ENCODE measurements around the gene LRRK1.
A peak's percentile ranks its signal among the peaks of the same experiment; 100 is the strongest.

LRRK1 gene

GRCh38 chr15:101087172-101087769, 168.1 kb downstream of the LRRK1 start:
- H3K4me3 ChIP-seq (ENCODE audit: low read depth, low read length) = no peak overlapping the region
- ChIA-PET CTCF (interaction anchor here (0.8 to 13.0 kb wide), 10 partner anchors 17 to 175 kb away, joined by 3 to 278 read pairs (median 10); partner anchors contain the start of gene CHSY1), POLR2A (no interaction called here)
- TF ChIP-seq CTCF (IDR thresholded peaks at IDR 0.05; ENCODE audit: insufficient read depth, low read length, missing control alignments) = no peak
- DNase-seq (ENCODE audit: low read depth, low spot score) = no peak

GRCh38 chr15:101088271-101088670, 169.1 kb downstream of the LRRK1 start:
- H3K4me3 ChIP-seq (ENCODE audit: low read depth, low read length) = no peak overlapping the region
- no peak for TF ChIP-seq CTCF (IDR thresholded peaks at IDR 0.05; ENCODE audit: insufficient read depth, low read length, missing control alignments)
- ChIA-PET POLR2A (no interaction called here), CTCF (interaction anchor here (0.5 to 13.0 kb wide), 30 partner anchors 9 to 205 kb away, joined by 3 to 278 read pairs (median 4); partner anchors contain the start of gene CHSY1)
- no peak for DNase-seq (ENCODE audit: low read depth, low spot score)

- CTCF ChIA-PET = interaction anchor here (0.5 to 13.0 kb wide), 36 partner anchors 9 to 205 kb away, joined by 3 to 278 read pairs (median 4); partner anchors contain the start of gene CHSY1
- POLR2A ChIA-PET = no interaction called here
Measured at GRCh38 chr15:101088788-101089578, 169.8 kb downstream of the LRRK1 start.

GRCh38 chr15:101089579-101090427, 170.6 kb downstream of the LRRK1 start:
- CTCF ChIA-PET = interaction anchor here (0.6 to 13.0 kb wide), 22 partner anchors 12 to 186 kb away, joined by 3 to 278 read pairs (median 4); partner anchors contain the start of gene CHSY1
- no peak overlapping the region for H3K4me3 ChIP-seq (ENCODE audit: low read depth, low read length)
- POLR2A ChIA-PET = interaction anchor here (0.7 kb wide), 1 partner anchor 162 kb away, joined by 3 read pairs; the partner anchor contains the start of gene CHSY1
- DNase-seq (ENCODE audit: low read depth, low spot score) = no peak
- TF ChIP-seq CTCF (IDR thresholded peaks at IDR 0.05; ENCODE audit: insufficient read depth, low read length, missing control alignments) = no peak

More at GRCh38 chr15:101088788-101089578, 169.8 kb downstream of the LRRK1 start:
- peak overlapping the region; percentile 15; the same call in 1 of the 2 replicates for H3K4me3 ChIP-seq (ENCODE audit: low read depth, low read length)
- DNase-seq (ENCODE audit: low read depth, low spot score) = no peak
- peak; percentile 94 for TF ChIP-seq CTCF (IDR thresholded peaks at IDR 0.05; ENCODE audit: insufficient read depth, low read length, missing control alignments)

GRCh38 chr15:101090428-101090790, 171.3 kb downstream of the LRRK1 start:
- no peak for DNase-seq (ENCODE audit: low read depth, low spot score)
- ChIA-PET POLR2A (interaction anchor here (0.7 kb wide), 1 partner anchor 161 kb away, joined by 3 read pairs; the partner anchor contains the start of gene CHSY1), CTCF (interaction anchor here (0.6 to 13.0 kb wide), 20 partner anchors 14 to 186 kb away, joined by 3 to 278 read pairs (median 4); partner anchors contain the start of gene CHSY1)
- TF ChIP-seq CTCF (IDR thresholded peaks at IDR 0.05; ENCODE audit: insufficient read depth, low read length, missing control alignments) = no peak
- no peak overlapping the region for H3K4me3 ChIP-seq (ENCODE audit: low read depth, low read length)

All from AG04449 (cell line).